Fibroblast of peridontal ligament (primary cell): ENCODE results near the gene GPC6.
A peak's percentile ranks its signal among the peaks of the same experiment; 100 is the strongest.

Source experiments
- DNase-seq: peaks from one replicate; pipeline ENCODE4 v3.0.0-alpha.2; 2010; ENCODE audit errors: extremely low read depth

GPC6 gene

GRCh38 chr13:94160875-94161274, 934.3 kb downstream of the GPC6 start:
- DNase-seq = no peak

GRCh38 chr13:94162289-94162688, 935.7 kb downstream of the GPC6 start:
- no peak for DNase-seq

- no peak for DNase-seq
Measured at GRCh38 chr13:94163535-94163934, 936.9 kb downstream of the GPC6 start.

GRCh38 chr13:94168783-94169453, 942.3 kb downstream of the GPC6 start:
- peak; percentile 31 for DNase-seq

GRCh38 chr13:94169454-94170144, 943.0 kb downstream of the GPC6 start:
- no peak for DNase-seq

GRCh38 chr13:94170145-94170571, 943.6 kb downstream of the GPC6 start:
- DNase-seq = peak; percentile 42

GRCh38 chr13:94172416-94172815, 945.8 kb downstream of the GPC6 start:
- no peak for DNase-seq

- peak; percentile 78 for DNase-seq
Measured at GRCh38 chr13:94173312-94173854, 946.8 kb downstream of the GPC6 start.

- DNase-seq = no peak
Measured at GRCh38 chr13:94174009-94174408, 947.4 kb downstream of the GPC6 start.

- no peak for DNase-seq
Measured at GRCh38 chr13:94175076-94175475, 948.5 kb downstream of the GPC6 start.

GRCh38 chr13:94176561-94176960, 950.0 kb downstream of the GPC6 start:
- no peak for DNase-seq

GRCh38 chr13:94177041-94177440, 950.4 kb downstream of the GPC6 start:
- no peak for DNase-seq

- no peak for DNase-seq
Measured at GRCh38 chr13:94178625-94179244, 952.1 kb downstream of the GPC6 start.

- DNase-seq = no peak
Measured at GRCh38 chr13:94181461-94182107, 955.0 kb downstream of the GPC6 start.

GRCh38 chr13:94182185-94182761, 955.7 kb downstream of the GPC6 start:
- no peak for DNase-seq

GRCh38 chr13:94186470-94186869, 959.9 kb downstream of the GPC6 start:
- DNase-seq = no peak

- DNase-seq = no peak
Measured at GRCh38 chr13:94188201-94188854, 961.7 kb downstream of the GPC6 start.

GRCh38 chr13:94192431-94192975, 965.9 kb downstream of the GPC6 start:
- DNase-seq = no peak

GRCh38 chr13:94195715-94196114, 969.1 kb downstream of the GPC6 start:
- peak; percentile 85 for DNase-seq

- no peak for DNase-seq
Measured at GRCh38 chr13:94196413-94196812, 969.8 kb downstream of the GPC6 start.

- DNase-seq = no peak
Measured at GRCh38 chr13:94198681-94199080, 972.1 kb downstream of the GPC6 start.
